ENCODE results near the gene ZNF460.

DNA sequence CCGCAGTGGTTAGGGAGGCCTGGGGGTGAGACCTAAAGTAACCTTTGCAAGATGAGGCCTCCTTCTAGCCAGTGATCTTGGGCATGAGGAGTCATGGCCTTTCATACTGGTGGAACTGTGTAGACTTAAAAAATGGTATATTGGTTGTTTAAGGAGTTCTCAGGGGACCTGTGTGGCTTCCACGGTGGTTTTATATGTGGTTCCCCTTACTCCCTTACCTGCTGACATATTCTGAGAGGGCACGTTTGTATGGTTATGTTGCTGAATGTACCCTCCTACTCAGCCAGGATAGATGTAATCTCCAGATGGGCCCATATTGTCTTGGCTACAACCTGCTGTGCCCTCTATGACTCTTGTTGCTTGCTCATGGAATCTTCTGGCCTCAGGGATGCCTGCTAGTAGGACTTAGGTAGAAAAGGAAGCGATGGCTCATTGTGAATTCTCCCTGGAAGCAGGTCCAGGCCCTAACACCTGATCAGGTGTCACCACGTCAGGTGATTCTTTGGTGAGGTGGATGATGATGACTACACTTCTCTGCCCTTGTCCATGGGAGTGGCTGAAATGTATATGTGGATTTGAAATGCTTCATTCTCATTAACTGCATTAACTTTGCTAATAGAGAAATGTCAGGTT lies 1.8 kb downstream of the ZNF460 start:
- TF ChIP-seq POLR2A (IDR thresholded peaks at IDR 0.05) (no peak), CTCF (IDR thresholded peaks at IDR 0.05 in 4 of 5, conservative IDR thresholded peaks at IDR 0.05 in 1 of 5) (no peak)

Data from gastrocnemius medialis (tissue), 4 donors.